Loucy (cell line): Measurements from ENCODE around the gene ETFB.

Experiments used
- EZH2phosphoT487 ChIP-seq: fragments of 200-600 bp; IDR thresholded peaks from 2 replicates; pipeline ENCODE4 v1.6.1; 2018; ENCODE audit warnings: antibody characterized with exemption, mild to moderate bottlenecking, moderate library complexity, borderline replicate concordance
- TF ChIP-seq, protein P1 (sequence below): fragments of 200-600 bp; sonication (generic); conservative IDR thresholded peaks from 2 replicates; pipeline ENCODE4 v1.5.1; 2014; ENCODE audit warnings: mild to moderate bottlenecking, antibody characterized with exemption, low read length

GRCh38 chr19:51337141-51337860 is 28.9 kb downstream of the ETFB start:
- TF ChIP-seq, protein P1, sequence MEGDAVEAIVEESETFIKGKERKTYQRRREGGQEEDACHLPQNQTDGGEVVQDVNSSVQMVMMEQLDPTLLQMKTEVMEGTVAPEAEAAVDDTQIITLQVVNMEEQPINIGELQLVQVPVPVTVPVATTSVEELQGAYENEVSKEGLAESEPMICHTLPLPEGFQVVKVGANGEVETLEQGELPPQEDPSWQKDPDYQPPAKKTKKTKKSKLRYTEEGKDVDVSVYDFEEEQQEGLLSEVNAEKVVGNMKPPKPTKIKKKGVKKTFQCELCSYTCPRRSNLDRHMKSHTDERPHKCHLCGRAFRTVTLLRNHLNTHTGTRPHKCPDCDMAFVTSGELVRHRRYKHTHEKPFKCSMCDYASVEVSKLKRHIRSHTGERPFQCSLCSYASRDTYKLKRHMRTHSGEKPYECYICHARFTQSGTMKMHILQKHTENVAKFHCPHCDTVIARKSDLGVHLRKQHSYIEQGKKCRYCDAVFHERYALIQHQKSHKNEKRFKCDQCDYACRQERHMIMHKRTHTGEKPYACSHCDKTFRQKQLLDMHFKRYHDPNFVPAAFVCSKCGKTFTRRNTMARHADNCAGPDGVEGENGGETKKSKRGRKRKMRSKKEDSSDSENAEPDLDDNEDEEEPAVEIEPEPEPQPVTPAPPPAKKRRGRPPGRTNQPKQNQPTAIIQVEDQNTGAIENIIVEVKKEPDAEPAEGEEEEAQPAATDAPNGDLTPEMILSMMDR: no peak
- no peak for TF ChIP-seq EZH2phosphoT487
